B cell (primary cell): ENCODE results near the gene PKNOX1. TPM values are rescaled to one million over a fixed set of nuclear protein-coding genes. Genes with fewer than 3 reads are reported as not detected.
"Not testable (repeated sequence)": the region's sequence is repeated elsewhere in the genome, so short reads cannot be mapped to it uniquely, and the experiment has no call there.

ENCODE experiments used
- ATAC-seq: fragments of 200-7000 bp; cut with Tn5 transposase; one replicate; pipeline ENCODE4 v1.10.0; 2021; ENCODE audit warnings: low read depth, mild to moderate bottlenecking, moderate number of reproducible peaks, moderate library complexity
- CTCF ChIA-PET: fragments of 350-600 bp; sonication (Branson Sonifier 250); formaldehyde crosslinking; loops from one replicate; lab custom pipeline; 2021; ENCODE audit warnings: antibody characterized with exemption, inconsistent platforms; lab: Charles Lee
- POLR2A ChIA-PET: fragments of 350-600 bp; sonication (Branson Sonifier 250); formaldehyde crosslinking; loops from one replicate; lab custom pipeline; 2021; ENCODE audit warnings: antibody characterized with exemption; lab: Charles Lee
- DNase-seq: peaks from one replicate; pipeline ENCODE4 v3.0.0; 2013
- H2AFZ ChIP-seq: 2 replicates; pipeline ENCODE4 v1.6.1; 2012; ENCODE audit warnings: mild to moderate bottlenecking, low read depth, low read length; ENCODE audit not compliant: insufficient read depth, poor library complexity, severe bottlenecking
- H3K27ac ChIP-seq, 2 donors: 1 replicate in 1 of 2; 2 replicates in 1 of 2; pipeline ENCODE4 v1.5.1; 2012 to 2013; ENCODE audit warnings: low read length in 2 of 2, mild to moderate bottlenecking in 2 of 2, moderate library complexity in 1 of 2
- H3K27me3 ChIP-seq, 4 experiments: fragments of 200-600 bp in 1 of 4; sonication (generic) in 1 of 4; replicated peaks in 1 of 4; 1 replicate in 2 of 4; 2 replicates in 2 of 4; pipeline versions ENCODE4 v1.6.1 to v1.7.0; 2013 to 2016; ENCODE audit warnings: low read length in 3 of 4, mild to moderate bottlenecking in 2 of 4, mixed read lengths in 1 of 4, moderate library complexity in 1 of 4; ENCODE audit not compliant: insufficient read depth in 4 of 4, control insufficient read depth in 3 of 4; ENCODE audit errors: control extremely low read depth in 1 of 4
- H3K36me3 ChIP-seq, 2 experiments: replicated peaks in 1 of 2; 1 replicate in 1 of 2; 2 replicates in 1 of 2; pipeline versions ENCODE4 v1.6.1 to v1.7.1; 2013; ENCODE audit warnings: low read length in 1 of 2; ENCODE audit not compliant: insufficient read depth in 2 of 2, control insufficient read depth in 1 of 2; ENCODE audit errors: control extremely low read depth in 1 of 2, extremely low read depth in 1 of 2
- H3K4me1 ChIP-seq, 2 donors: fragments of 200-600 bp in 1 of 2; sonication (generic) in 1 of 2; 1 replicate in 1 of 2; 2 replicates in 1 of 2; pipeline versions ENCODE4 v1.5.1 to v1.6.1; 2013 to 2017; ENCODE audit warnings: low read length in 2 of 2; ENCODE audit not compliant: control insufficient read depth in 2 of 2, insufficient read depth in 2 of 2
- H3K4me2 ChIP-seq: replicated peaks from 2 replicates; pipeline ENCODE3; 2012; ENCODE audit warnings: mild to moderate bottlenecking, low read depth, low read length; ENCODE audit not compliant: poor library complexity, severe bottlenecking
- H3K4me3 ChIP-seq, 5 experiments: fragments of 200-600 bp in 1 of 5; sonication (generic) in 1 of 5; 1 replicate in 3 of 5; 2 replicates in 2 of 5; pipeline versions ENCODE4 v1.5.1 to v1.7.0; 2011 to 2016; ENCODE audit warnings: low read length in 4 of 5, mild to moderate bottlenecking in 4 of 5, low read depth in 2 of 5, control low read depth in 1 of 5, moderate library complexity in 1 of 5; ENCODE audit not compliant: insufficient read depth in 1 of 5; ENCODE audit errors: control extremely low read depth in 1 of 5, extremely low read depth in 1 of 5
- H3K79me2 ChIP-seq: fragments of 200-600 bp; sonication (generic); one replicate; pipeline ENCODE4 v1.6.0; 2016; ENCODE audit warnings: low read length; ENCODE audit not compliant: control insufficient read depth, insufficient read depth
- H3K9ac ChIP-seq: fragments of 200-600 bp; sonication (generic); 2 replicates; pipeline ENCODE4 v1.6.1; 2017; ENCODE audit warnings: mild to moderate bottlenecking, low read length, moderate library complexity
- H3K9me3 ChIP-seq, 3 donors: one replicate each; pipeline versions ENCODE4 v1.6.1 to v1.7.1; 2013; ENCODE audit warnings: low read length in 2 of 3; ENCODE audit not compliant: control insufficient read depth in 2 of 3, insufficient read depth in 1 of 3; ENCODE audit errors: control extremely low read depth in 1 of 3
- H4K20me1 ChIP-seq: 2 replicates; pipeline ENCODE4 v1.6.0; 2012; ENCODE audit warnings: mild to moderate bottlenecking, low read length; ENCODE audit not compliant: insufficient read depth, control insufficient read depth, poor library complexity, severe bottlenecking
- H3K27ac Mint-ChIP-seq: one replicate; pipeline ENCODE4 v1.8.0; 2021; ENCODE audit warnings: mixed read lengths
- H3K27me3 Mint-ChIP-seq: one replicate; pipeline ENCODE4 v1.8.0; 2021; ENCODE audit warnings: mixed read lengths
- H3K4me1 Mint-ChIP-seq: one replicate; pipeline ENCODE4 v1.8.0; 2021; ENCODE audit warnings: mixed read lengths
- H3K4me3 Mint-ChIP-seq: one replicate; pipeline ENCODE4 v1.8.0; 2021; ENCODE audit warnings: mixed read lengths
- H3K9me3 Mint-ChIP-seq: one replicate; pipeline ENCODE4 v1.8.0; 2022; ENCODE audit warnings: mixed read lengths; ENCODE audit not compliant: insufficient read depth
- WGBS: methylation state at CpG from one replicate; pipeline ENCODE4 v1.1.5; 2013; ENCODE audit warnings: missing lambda C conversion rate; ENCODE audit not compliant: insufficient coverage; 5-methylcytosine and 5-hydroxymethylcytosine counted together
- intact Hi-C: fragments of 100-400 bp; cut with micrococcal nuclease; formaldehyde crosslinking; loops from one replicate; pipeline ENCODE4 v1.10.0; 2022
- polyA plus RNA-seq: library from polyadenylated mRNA; depleted of rRNA; stranded (reverse); fragments of >200 nt; gene quantifications from 2 replicates; pipeline ENCODE4 v1.2.3, GENCODE V29; 2012
- total RNA-seq, 2 donors: library from RNA; stranded (reverse); fragments of 120-200 nt in 1 of 2; gene quantifications; 1 replicate in 1 of 2; 2 replicates in 1 of 2; pipeline versions ENCODE4 v1.2.3 to v1.2.4, GENCODE V29; 2013 to 2022

Gene PKNOX1
- total and polyA plus RNA-seq, 2 donors (not counting 1 experiment from before 2014, with no cell fraction given) = 7.6 to 29.5 TPM

DNA sequence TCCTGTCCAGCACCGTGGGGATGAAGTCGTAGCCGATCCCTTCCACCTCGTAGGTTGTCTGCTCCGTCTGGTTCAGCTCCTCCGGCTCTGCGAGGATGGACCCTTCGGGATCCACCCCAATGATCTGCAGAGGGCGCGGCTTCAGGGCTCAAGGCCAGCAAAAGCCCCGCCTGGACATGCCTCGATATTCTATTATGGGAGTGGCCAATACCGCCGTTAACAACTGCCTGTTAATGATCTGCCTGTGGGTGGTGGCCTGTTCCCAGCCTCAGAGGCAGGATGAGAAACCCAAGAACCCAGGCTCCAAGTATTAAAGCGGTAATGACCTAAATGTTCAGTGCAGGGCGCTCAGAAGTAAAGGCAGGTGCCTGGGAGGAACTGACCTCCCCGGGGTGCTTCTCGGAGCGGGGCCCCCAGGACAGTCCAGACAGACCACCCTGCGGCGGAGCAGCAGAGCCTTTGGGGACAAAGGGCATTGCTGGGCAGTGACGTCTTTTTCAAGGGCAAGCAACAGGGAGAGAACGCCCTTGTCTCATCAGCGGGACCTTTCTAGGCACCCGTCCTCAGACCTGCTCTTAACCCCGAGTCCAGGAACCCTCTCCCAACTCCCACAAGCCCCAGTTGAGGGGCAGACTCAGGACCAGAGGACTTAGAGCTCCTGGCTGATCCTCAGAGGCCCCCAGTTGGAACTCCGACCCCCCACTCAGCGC is 88.7 kb downstream of the PKNOX1 start:
- H3K27ac ChIP-seq, H3K36me3 ChIP-seq: not testable (repeated sequence)

DNA sequence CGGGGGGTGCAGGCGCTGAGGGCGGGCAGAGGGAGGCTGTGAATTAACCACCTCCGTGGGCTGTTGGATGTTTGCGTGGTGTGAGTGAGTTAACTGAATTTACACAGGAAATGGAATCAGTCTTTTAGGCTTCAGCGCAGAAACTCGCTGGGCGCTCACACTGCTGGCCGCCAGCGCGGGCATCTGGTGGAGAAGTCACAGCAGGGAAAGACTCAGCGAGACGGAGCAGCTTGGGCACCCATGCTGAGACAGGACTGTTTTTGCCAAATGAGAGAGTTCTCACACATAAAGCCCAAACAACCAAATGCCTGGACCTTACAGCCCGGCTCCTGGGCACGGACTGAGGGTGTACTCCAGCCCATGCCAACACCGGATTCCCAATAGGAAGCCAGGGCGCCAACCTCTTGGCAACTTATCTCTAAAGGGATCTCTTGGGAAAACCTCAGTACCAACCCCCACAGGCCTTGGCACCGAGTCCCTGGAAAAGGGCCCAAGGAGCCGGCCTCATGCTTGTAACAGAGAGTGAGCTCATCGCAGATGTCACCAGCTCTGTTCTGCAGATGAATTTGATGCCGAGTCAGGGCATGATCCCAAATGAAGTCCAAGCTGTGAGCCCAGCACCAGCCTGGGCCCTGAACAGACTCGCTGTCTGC is 90.0 kb downstream of the PKNOX1 start:
- DNase-seq, H3K79me2 ChIP-seq, H3K9ac ChIP-seq, H2AFZ ChIP-seq, H3K4me3 ChIP-seq, H3K9me3 Mint-ChIP-seq, H3K4me3 Mint-ChIP-seq, H3K9me3 ChIP-seq, CTCF ChIA-PET, H4K20me1 ChIP-seq, POLR2A ChIA-PET, H3K27me3 ChIP-seq, H3K4me2 ChIP-seq, intact Hi-C loops, H3K4me1 Mint-ChIP-seq, H3K36me3 ChIP-seq, H3K27me3 Mint-ChIP-seq, H3K27ac Mint-ChIP-seq, H3K4me1 ChIP-seq, ATAC-seq, H3K27ac ChIP-seq: not testable (repeated sequence)
- WGBS = no CpG with 5 or more reads among the region's 22 CpGs

More for the DNA sequence above, 88.7 kb downstream of the PKNOX1 start:
- H3K27me3 Mint-ChIP-seq, H3K4me3 Mint-ChIP-seq, H3K9me3 ChIP-seq, H2AFZ ChIP-seq, H3K9me3 Mint-ChIP-seq, DNase-seq, POLR2A ChIA-PET, H3K79me2 ChIP-seq, H3K4me3 ChIP-seq, H3K9ac ChIP-seq, ATAC-seq, H3K4me2 ChIP-seq, H3K4me1 ChIP-seq, intact Hi-C loops, H4K20me1 ChIP-seq, CTCF ChIA-PET, H3K4me1 Mint-ChIP-seq, H3K27me3 ChIP-seq, H3K27ac Mint-ChIP-seq: not testable (repeated sequence)
- no CpG with 5 or more reads among the region's 28 CpGs for WGBS

- H3K9me3 Mint-ChIP-seq, H3K27me3 ChIP-seq: not testable (repeated sequence)
These were observed 91.6 kb downstream of the PKNOX1 start for GRCh38 chr21:43065991-43066390.

GRCh38 chr21:43066690-43067089 is 92.3 kb downstream of the PKNOX1 start:
- H3K4me1 ChIP-seq, CTCF ChIA-PET, H4K20me1 ChIP-seq, intact Hi-C loops, H3K9me3 ChIP-seq, H3K4me2 ChIP-seq, H3K36me3 ChIP-seq, H3K9me3 Mint-ChIP-seq, H3K4me1 Mint-ChIP-seq, POLR2A ChIA-PET, H3K4me3 ChIP-seq, H3K27ac ChIP-seq, H3K27ac Mint-ChIP-seq, ATAC-seq, H3K27me3 ChIP-seq, H3K9ac ChIP-seq, H3K79me2 ChIP-seq, H3K27me3 Mint-ChIP-seq, H3K4me3 Mint-ChIP-seq, DNase-seq, H2AFZ ChIP-seq: not testable (repeated sequence)
- WGBS = no CpG with 5 or more reads among the region's 12 CpGs

More at GRCh38 chr21:43065991-43066390, 91.6 kb downstream of the PKNOX1 start:
- POLR2A ChIA-PET, H3K9me3 ChIP-seq, H3K4me1 Mint-ChIP-seq, H3K27ac ChIP-seq, H3K36me3 ChIP-seq, H2AFZ ChIP-seq, H3K4me3 Mint-ChIP-seq, H4K20me1 ChIP-seq, H3K79me2 ChIP-seq, H3K27ac Mint-ChIP-seq, DNase-seq, H3K9ac ChIP-seq, H3K4me1 ChIP-seq, CTCF ChIA-PET, H3K27me3 Mint-ChIP-seq, H3K4me2 ChIP-seq, ATAC-seq, H3K4me3 ChIP-seq, intact Hi-C loops: not testable (repeated sequence)
- no CpG with 5 or more reads among the region's 30 CpGs for WGBS
